ENCODE measurements around the gene SYT11.
"Not testable (repeated sequence)": the region's sequence is repeated elsewhere in the genome, so short reads cannot be mapped to it uniquely, and the experiment has no call there.

Gene SYT11

DNA sequence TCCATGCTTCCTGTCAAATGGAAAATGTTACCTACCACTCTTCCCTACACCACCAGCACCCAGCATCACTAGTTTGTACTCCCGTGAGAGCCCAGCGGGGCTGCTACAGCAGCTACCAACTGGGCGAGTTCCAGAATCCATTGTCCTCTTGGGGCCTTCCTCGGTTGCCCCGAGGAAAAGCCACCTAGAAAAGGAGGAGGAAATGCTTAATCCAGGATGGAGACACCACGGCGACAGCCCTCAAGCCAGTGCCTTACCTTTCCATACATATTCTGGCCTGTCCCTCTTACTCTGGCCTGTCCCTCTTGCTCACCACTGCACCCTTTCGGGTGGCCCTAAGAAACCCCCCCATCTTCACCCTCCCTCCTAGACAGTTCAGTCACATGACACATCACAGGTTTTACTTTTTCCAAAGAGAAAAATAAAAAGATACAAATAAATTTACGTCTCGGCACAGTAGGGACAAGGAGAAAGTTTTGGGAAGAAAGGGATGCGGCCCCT, 51.3 kb downstream of the SYT11 start:
- H3K9ac ChIP-seq (ENCODE audit: low read depth, low read length): no peak overlapping the region
- no peaks in the 10 kb centered on the region for H3K9me3 ChIP-seq (ENCODE audit: control insufficient read depth, insufficient read depth, low read length)
- H3K27me3 ChIP-seq (ENCODE audit: control insufficient read depth, insufficient read depth, low read length): no peaks in the 10 kb centered on the region
- peaks cover 18% of the 10 kb centered on the region for H3K36me3 ChIP-seq (ENCODE audit: control insufficient read depth, insufficient read depth, low read length)
- no peaks in the 10 kb centered on the region for H3K4me1 ChIP-seq (ENCODE audit: control insufficient read depth, insufficient read depth, low read length)
- H3K4me3 ChIP-seq (ENCODE audit: low read depth, low read length): peak overlapping the region; percentile 78

GRCh38 chr1:155911156-155912055, 52.0 kb downstream of the SYT11 start, which contains the start of gene RIT1:
RIT1 (minus strand) TSS chr1:155911349; CDS start chr1:155910761, 588 bp downstream.
- H3K27me3 ChIP-seq (ENCODE audit: control insufficient read depth, insufficient read depth, low read length): no peaks in the 10 kb centered on the region

DNA sequence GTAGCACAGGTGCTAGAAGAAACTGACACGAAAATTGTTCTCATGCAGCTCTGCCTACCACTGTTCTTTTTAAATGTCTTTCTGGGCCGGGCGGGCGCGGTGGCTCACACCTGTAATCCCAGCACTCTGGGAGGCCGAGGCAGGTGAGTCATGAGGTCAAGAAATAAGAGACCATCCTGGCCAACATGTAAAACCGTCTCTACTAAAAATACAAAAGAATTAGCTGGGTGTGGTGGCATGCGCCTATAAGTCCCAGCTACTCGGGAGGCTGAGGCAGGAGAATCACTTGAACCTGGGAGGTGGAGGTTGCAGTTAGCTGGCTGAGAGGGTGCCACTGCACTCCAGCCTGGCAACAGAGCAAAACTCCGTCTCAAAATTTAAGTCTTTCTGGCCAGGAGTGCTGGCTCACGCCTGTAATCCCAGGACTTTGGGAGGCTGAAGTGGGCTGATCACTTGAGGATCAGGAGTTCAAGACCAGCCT, 52.7 kb downstream of the SYT11 start:
- H3K4me3 ChIP-seq (ENCODE audit: low read depth, low read length): no peak overlapping the region
- no peaks in the 10 kb centered on the region for H3K27me3 ChIP-seq (ENCODE audit: control insufficient read depth, insufficient read depth, low read length)
- no peak overlapping the region for H3K9ac ChIP-seq (ENCODE audit: low read depth, low read length)
- no peaks in the 10 kb centered on the region for H3K9me3 ChIP-seq (ENCODE audit: control insufficient read depth, insufficient read depth, low read length)
- peaks cover 9% of the 10 kb centered on the region for H3K36me3 ChIP-seq (ENCODE audit: control insufficient read depth, insufficient read depth, low read length)
- H3K4me1 ChIP-seq (ENCODE audit: control insufficient read depth, insufficient read depth, low read length): no peaks in the 10 kb centered on the region

More at GRCh38 chr1:155911156-155912055, 52.0 kb downstream of the SYT11 start, which contains the start of gene RIT1:
- peaks cover 15% of the 10 kb centered on the region for H3K36me3 ChIP-seq (ENCODE audit: control insufficient read depth, insufficient read depth, low read length)
- H3K9me3 ChIP-seq (ENCODE audit: control insufficient read depth, insufficient read depth, low read length): no peaks in the 10 kb centered on the region
- H3K4me1 ChIP-seq (ENCODE audit: control insufficient read depth, insufficient read depth, low read length): no peaks in the 10 kb centered on the region
- H3K4me3 ChIP-seq (ENCODE audit: low read depth, low read length): peak within 1 kb of the TSS; percentile 78
- H3K9ac ChIP-seq (ENCODE audit: low read depth, low read length): no peak within 1 kb of the TSS

DNA sequence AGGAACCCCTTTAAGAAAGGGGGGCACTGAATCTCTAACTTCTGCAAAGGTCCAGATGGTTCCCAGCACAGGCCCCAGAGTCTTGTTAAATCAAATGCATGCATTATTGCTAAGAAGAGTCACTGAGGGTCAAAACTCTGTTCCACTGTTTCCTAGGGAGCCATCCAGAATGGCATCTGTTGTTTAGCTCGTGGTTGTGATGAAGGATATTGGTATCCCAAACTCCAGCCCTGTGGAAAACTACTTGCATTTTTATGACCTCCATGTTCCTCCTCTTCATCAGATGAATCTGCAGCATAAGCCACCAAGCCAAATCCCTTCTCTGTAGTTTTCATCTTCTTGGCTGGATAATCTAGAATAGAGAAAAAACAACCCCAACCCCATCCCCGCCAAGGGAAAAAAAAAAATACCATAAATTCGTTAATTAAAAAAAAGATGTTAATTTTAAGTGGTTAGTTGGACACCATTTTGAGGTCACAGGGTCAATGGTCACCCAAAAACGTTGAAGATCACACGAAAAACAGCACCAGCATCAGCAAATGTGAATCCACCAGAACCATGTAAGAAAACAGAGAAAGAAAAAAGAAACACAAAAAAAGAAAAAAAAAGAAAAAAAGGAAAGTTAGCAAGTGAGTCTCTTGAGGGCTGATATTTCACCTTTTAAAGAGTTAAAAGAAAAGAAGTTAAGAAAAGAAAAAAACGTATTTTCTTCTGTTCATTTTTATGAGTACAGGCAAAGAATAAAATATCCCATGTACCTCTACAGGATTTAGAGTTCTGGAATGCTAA, 54.8 kb downstream of the SYT11 start:
- Histone ChIP-seq H3K4me3 (ENCODE audit: low read depth, low read length) (no peak overlapping the region), H3K36me3 (ENCODE audit: control insufficient read depth, insufficient read depth, low read length) (peaks cover 26% of the 10 kb centered on the region), H3K4me1 (ENCODE audit: control insufficient read depth, insufficient read depth, low read length) (no peaks in the 10 kb centered on the region), H3K9me3 (ENCODE audit: control insufficient read depth, insufficient read depth, low read length) (no peaks in the 10 kb centered on the region), H3K9ac (ENCODE audit: low read depth, low read length) (no peak overlapping the region), H3K27me3 (ENCODE audit: control insufficient read depth, insufficient read depth, low read length) (no peaks in the 10 kb centered on the region)

GRCh38 chr1:155918660-155919059, 59.3 kb downstream of the SYT11 start:
- Histone ChIP-seq H3K9me3 (ENCODE audit: control insufficient read depth, insufficient read depth, low read length) (no peaks in the 10 kb centered on the region), H3K9ac (ENCODE audit: low read depth, low read length) (no peak overlapping the region), H3K27me3 (ENCODE audit: control insufficient read depth, insufficient read depth, low read length) (no peaks in the 10 kb centered on the region), H3K4me1 (ENCODE audit: control insufficient read depth, insufficient read depth, low read length) (no peaks in the 10 kb centered on the region), H3K36me3 (ENCODE audit: control insufficient read depth, insufficient read depth, low read length) (peaks cover 54% of the 10 kb centered on the region), H3K4me3 (ENCODE audit: low read depth, low read length) (no peak overlapping the region)

DNA sequence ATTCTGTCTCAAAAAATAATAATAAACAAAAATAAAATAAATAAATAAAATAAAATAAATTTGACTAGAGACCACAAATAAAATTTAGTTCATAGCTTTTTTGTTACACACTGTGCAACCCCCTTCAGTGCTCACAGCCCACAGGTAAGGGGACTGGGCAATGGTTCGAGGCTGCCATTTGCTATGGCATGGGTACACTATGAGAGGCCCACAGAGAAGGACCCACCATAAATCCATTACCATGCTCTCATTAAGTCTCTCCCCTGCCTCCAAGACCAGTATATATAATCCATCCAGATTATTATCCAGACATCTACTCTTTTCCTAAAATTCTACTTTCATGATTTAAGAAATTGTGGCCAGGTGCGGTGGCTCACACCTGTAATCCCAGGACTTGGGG, 60.4 kb downstream of the SYT11 start:
- Histone ChIP-seq H3K9ac (ENCODE audit: low read depth, low read length) (no peak overlapping the region), H3K9me3 (ENCODE audit: control insufficient read depth, insufficient read depth, low read length) (no peaks in the 10 kb centered on the region), H3K27me3 (ENCODE audit: control insufficient read depth, insufficient read depth, low read length) (no peaks in the 10 kb centered on the region), H3K36me3 (ENCODE audit: control insufficient read depth, insufficient read depth, low read length) (peaks cover 55% of the 10 kb centered on the region), H3K4me1 (ENCODE audit: control insufficient read depth, insufficient read depth, low read length) (no peaks in the 10 kb centered on the region), H3K4me3 (ENCODE audit: low read depth, low read length) (no peak overlapping the region)

DNA sequence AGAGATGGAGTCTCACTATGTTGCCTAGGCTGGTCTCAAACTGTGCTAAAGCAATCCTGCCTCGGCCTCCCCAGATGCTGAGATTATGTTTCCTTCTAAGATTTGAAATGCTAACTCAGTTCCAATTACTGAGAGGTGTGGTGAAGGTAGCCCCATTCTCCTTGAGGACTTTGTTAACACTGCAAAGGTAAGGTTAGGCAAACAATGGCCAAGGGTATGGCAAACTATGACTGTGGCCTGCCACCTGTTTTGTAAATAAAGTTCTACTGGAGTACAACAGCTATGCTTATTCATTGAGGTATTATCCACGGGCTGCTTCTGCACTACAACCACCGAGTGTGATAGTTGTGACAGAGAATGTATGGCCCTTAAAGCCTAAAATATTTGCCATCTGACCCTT, 61.4 kb downstream of the SYT11 start:
- Histone ChIP-seq H3K9ac (ENCODE audit: low read depth, low read length) (no peak overlapping the region), H3K4me3 (ENCODE audit: low read depth, low read length) (no peak overlapping the region), H3K36me3 (ENCODE audit: control insufficient read depth, insufficient read depth, low read length) (peaks cover 58% of the 10 kb centered on the region)

DNA sequence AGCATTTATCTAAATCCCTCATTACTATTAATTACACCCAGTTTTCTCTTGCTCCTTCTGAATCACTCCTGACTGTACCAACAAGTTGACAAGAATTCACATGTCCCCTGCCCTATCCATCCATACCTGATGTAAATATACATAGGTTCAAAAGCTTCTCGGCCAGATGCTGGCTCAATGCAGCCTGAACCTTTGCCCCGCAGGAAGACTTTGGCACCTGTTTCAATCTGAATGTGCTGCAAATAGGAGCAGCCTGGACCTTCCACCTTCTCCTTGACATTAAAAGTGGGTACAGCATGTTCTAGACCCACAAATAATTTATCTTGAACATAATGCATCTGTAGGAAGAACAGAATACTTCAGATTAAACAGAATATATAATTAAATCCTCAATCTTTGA, 66.1 kb downstream of the SYT11 start:
- H3K9ac ChIP-seq (ENCODE audit: low read depth, low read length): no peak overlapping the region
- no peaks in the 10 kb centered on the region for H3K4me1 ChIP-seq (ENCODE audit: control insufficient read depth, insufficient read depth, low read length)
- no peak overlapping the region for H3K4me3 ChIP-seq (ENCODE audit: low read depth, low read length)
- H3K27me3 ChIP-seq (ENCODE audit: control insufficient read depth, insufficient read depth, low read length): no peaks in the 10 kb centered on the region
- H3K9me3 ChIP-seq (ENCODE audit: control insufficient read depth, insufficient read depth, low read length): no peaks in the 10 kb centered on the region
- H3K36me3 ChIP-seq (ENCODE audit: control insufficient read depth, insufficient read depth, low read length): peaks cover 63% of the 10 kb centered on the region

More for the DNA sequence above, 61.4 kb downstream of the SYT11 start:
- H3K4me1 ChIP-seq (ENCODE audit: control insufficient read depth, insufficient read depth, low read length): no peaks in the 10 kb centered on the region
- H3K27me3 ChIP-seq (ENCODE audit: control insufficient read depth, insufficient read depth, low read length): no peaks in the 10 kb centered on the region
- H3K9me3 ChIP-seq (ENCODE audit: control insufficient read depth, insufficient read depth, low read length): no peaks in the 10 kb centered on the region

GRCh38 chr1:155929057-155929456, 69.7 kb downstream of the SYT11 start:
- Histone ChIP-seq H3K27me3 (ENCODE audit: control insufficient read depth, insufficient read depth, low read length) (no peaks in the 10 kb centered on the region), H3K9ac (ENCODE audit: low read depth, low read length) (no peak overlapping the region), H3K36me3 (ENCODE audit: control insufficient read depth, insufficient read depth, low read length) (peaks cover 49% of the 10 kb centered on the region), H3K4me1 (ENCODE audit: control insufficient read depth, insufficient read depth, low read length) (no peaks in the 10 kb centered on the region), H3K4me3 (ENCODE audit: low read depth, low read length) (no peak overlapping the region), H3K9me3 (ENCODE audit: control insufficient read depth, insufficient read depth, low read length) (no peaks in the 10 kb centered on the region)

DNA sequence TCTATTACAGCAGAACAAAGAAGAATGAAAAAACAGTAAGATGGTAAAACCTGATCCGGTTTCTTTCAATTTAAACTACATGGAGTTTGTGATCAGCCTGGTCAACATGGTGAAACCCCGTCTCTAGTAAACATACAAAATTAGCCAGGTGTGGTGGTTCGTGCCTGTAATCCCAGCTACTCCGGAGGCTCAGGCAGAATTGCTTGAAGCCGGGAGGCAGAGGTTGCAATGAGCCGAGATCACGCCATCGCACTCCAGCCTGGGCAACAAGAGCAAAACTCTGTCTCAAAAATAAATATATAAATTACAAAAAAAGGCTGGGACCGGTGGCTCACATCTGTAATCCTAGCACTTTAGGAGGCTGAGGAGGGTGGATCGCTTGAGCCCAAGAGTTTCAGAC, 71.4 kb downstream of the SYT11 start:
- H3K4me1 ChIP-seq (ENCODE audit: control insufficient read depth, insufficient read depth, low read length); H3K9me3 ChIP-seq (ENCODE audit: control insufficient read depth, insufficient read depth, low read length); H3K4me3 ChIP-seq (ENCODE audit: low read depth, low read length); H3K27me3 ChIP-seq (ENCODE audit: control insufficient read depth, insufficient read depth, low read length); H3K9ac ChIP-seq (ENCODE audit: low read depth, low read length): not testable (repeated sequence)
- H3K36me3 ChIP-seq (ENCODE audit: control insufficient read depth, insufficient read depth, low read length): peaks cover 38% of the 10 kb centered on the region

- Histone ChIP-seq H3K9me3 (ENCODE audit: control insufficient read depth, insufficient read depth, low read length) (no peaks in the 10 kb centered on the region), H3K36me3 (ENCODE audit: control insufficient read depth, insufficient read depth, low read length) (peaks cover 33% of the 10 kb centered on the region), H3K9ac (ENCODE audit: low read depth, low read length) (no peak overlapping the region), H3K27me3 (ENCODE audit: control insufficient read depth, insufficient read depth, low read length) (no peaks in the 10 kb centered on the region), H3K4me1 (ENCODE audit: control insufficient read depth, insufficient read depth, low read length) (no peaks in the 10 kb centered on the region), H3K4me3 (ENCODE audit: low read depth, low read length) (peak overlapping the region; percentile 18)
Observed at GRCh38 chr1:155931332-155932038, 72.1 kb downstream of the SYT11 start.
